ENCODE results near the gene DHFR2.
"Not testable (repeated sequence)": the region's sequence is repeated elsewhere in the genome, so short reads cannot be mapped to it uniquely, and the experiment has no call there.

DHFR2 gene

GRCh38 chr3:94095111-94095510 lies 32.4 kb upstream of the DHFR2 start:
- DNase-seq (ENCODE audit: low read depth), result no peak
- TF ChIP-seq CTCF (conservative IDR thresholded peaks at IDR 0.05; ENCODE audit: low read depth, low read length), result no peak
- no peak overlapping the region for H3K4me3 ChIP-seq (ENCODE audit: low read length)

GRCh38 chr3:94093151-94093550 lies 30.4 kb upstream of the DHFR2 start:
- TF ChIP-seq CTCF (conservative IDR thresholded peaks at IDR 0.05; ENCODE audit: low read depth, low read length), result no peak
- DNase-seq (ENCODE audit: low read depth), result no peak
- no peak overlapping the region for H3K4me3 ChIP-seq (ENCODE audit: low read length)

- TF ChIP-seq CTCF (conservative IDR thresholded peaks at IDR 0.05; ENCODE audit: low read depth, low read length), result no peak
- no peak for DNase-seq (ENCODE audit: low read depth)
- no peak overlapping the region for H3K4me3 ChIP-seq (ENCODE audit: low read length)
Measured at GRCh38 chr3:94092086-94092485, 29.4 kb upstream of the DHFR2 start.

- DNase-seq (ENCODE audit: low read depth), result no peak
- H3K4me3 ChIP-seq (ENCODE audit: low read length), result no peak overlapping the region
- TF ChIP-seq CTCF (conservative IDR thresholded peaks at IDR 0.05; ENCODE audit: low read depth, low read length), result no peak
Measured at GRCh38 chr3:94089126-94089525, 26.4 kb upstream of the DHFR2 start.

GRCh38 chr3:94083261-94083660 lies 20.5 kb upstream of the DHFR2 start:
- no peak overlapping the region for H3K4me3 ChIP-seq (ENCODE audit: low read length)
- DNase-seq (ENCODE audit: low read depth), result no peak
- no peak for TF ChIP-seq CTCF (conservative IDR thresholded peaks at IDR 0.05; ENCODE audit: low read depth, low read length)

- no peak overlapping the region for H3K4me3 ChIP-seq (ENCODE audit: low read length)
- no peak for DNase-seq (ENCODE audit: low read depth)
- no peak for TF ChIP-seq CTCF (conservative IDR thresholded peaks at IDR 0.05; ENCODE audit: low read depth, low read length)
Measured at GRCh38 chr3:94082391-94082937, 19.7 kb upstream of the DHFR2 start.

GRCh38 chr3:94081884-94082283 lies 19.2 kb upstream of the DHFR2 start:
- no peak for TF ChIP-seq CTCF (conservative IDR thresholded peaks at IDR 0.05; ENCODE audit: low read depth, low read length)
- H3K4me3 ChIP-seq (ENCODE audit: low read length), result no peak overlapping the region
- DNase-seq (ENCODE audit: low read depth), result no peak

GRCh38 chr3:94080552-94080951 lies 17.8 kb upstream of the DHFR2 start:
- H3K4me3 ChIP-seq (ENCODE audit: low read length); DNase-seq (ENCODE audit: low read depth): not testable (repeated sequence)
